ENCODE data around the gene RAPGEF4.

The RAPGEF4 gene

DNA sequence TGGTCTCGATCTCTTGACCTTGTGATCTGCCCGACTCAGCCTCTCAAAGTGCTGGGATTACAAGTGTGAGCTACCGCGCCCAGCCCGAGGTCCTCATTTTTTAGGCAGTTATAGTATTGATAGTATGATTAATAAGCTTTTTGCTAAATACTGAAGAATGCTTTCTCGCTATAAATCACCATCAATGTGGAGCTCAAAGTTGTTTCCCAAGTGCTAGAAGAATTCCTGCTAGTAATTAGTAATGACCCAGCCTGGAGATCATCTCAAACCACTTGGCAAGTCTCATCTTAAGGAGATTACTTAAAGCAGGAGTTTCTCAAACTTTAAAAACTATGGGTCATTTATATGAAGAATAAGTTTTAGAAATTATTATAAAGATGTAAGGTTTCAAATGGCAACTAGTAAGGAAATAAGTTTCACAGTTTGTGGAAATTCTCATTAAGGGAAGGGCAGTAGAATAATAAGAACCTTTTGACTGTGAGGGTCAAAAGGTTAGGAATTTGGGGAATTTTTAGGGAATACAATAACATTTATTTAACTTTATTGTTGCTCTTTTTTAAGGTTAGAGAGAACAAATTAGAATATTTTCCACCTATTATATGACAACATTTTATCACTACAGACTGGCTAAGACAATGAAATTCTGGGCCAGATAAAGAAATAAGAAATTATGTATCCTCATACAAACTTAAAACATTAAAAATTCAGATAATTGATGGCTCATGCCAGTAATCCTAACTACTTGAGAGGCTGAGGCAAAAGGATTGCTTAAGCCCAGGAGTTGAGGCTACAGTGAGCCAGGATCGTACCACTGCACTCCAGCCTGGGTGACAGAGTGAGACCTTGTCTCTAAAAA lies 191.4 kb downstream of the RAPGEF4 start:
- H3K4me2 ChIP-seq (ENCODE audit: low read length): no peak overlapping the region
- no peaks in the 10 kb centered on the region for H3K4me1 ChIP-seq (ENCODE audit: control insufficient read depth, low read length)
- H4K20me1 ChIP-seq (ENCODE audit: control insufficient read depth, insufficient read depth, low read depth, low read length): no peaks in the 10 kb centered on the region
- TF ChIP-seq CTCF (IDR thresholded peaks at IDR 0.05; ENCODE audit: low read depth, low read length, poor library complexity, severe bottlenecking) (no peak), EZH2phosphoT487 (IDR thresholded peaks at IDR 0.05; ENCODE audit: borderline replicate concordance, low read length) (no peak)
- no peaks in the 10 kb centered on the region for H3F3A ChIP-seq (ENCODE audit: control insufficient read depth, insufficient read depth)
- no peak overlapping the region for H3K4me3 ChIP-seq (ENCODE audit: low read length)
- no peaks in the 10 kb centered on the region for H3K36me3 ChIP-seq (ENCODE audit: control insufficient read depth, low read length)
- peaks cover 25% of the 10 kb centered on the region for H3K27me3 ChIP-seq (ENCODE audit: control insufficient read depth, low read length)
- H3K9me3 ChIP-seq (ENCODE audit: control insufficient read depth, insufficient read depth, low read length): no peaks in the 10 kb centered on the region
- H3K79me2 ChIP-seq (ENCODE audit: control insufficient read depth, low read length): no peaks in the 10 kb centered on the region
- H3K27ac ChIP-seq (ENCODE audit: low read depth, low read length): no peak overlapping the region
- no peaks in the 10 kb centered on the region for H3K9me2 ChIP-seq (replicated peaks; ENCODE audit: control insufficient read depth, low read length)

DNA sequence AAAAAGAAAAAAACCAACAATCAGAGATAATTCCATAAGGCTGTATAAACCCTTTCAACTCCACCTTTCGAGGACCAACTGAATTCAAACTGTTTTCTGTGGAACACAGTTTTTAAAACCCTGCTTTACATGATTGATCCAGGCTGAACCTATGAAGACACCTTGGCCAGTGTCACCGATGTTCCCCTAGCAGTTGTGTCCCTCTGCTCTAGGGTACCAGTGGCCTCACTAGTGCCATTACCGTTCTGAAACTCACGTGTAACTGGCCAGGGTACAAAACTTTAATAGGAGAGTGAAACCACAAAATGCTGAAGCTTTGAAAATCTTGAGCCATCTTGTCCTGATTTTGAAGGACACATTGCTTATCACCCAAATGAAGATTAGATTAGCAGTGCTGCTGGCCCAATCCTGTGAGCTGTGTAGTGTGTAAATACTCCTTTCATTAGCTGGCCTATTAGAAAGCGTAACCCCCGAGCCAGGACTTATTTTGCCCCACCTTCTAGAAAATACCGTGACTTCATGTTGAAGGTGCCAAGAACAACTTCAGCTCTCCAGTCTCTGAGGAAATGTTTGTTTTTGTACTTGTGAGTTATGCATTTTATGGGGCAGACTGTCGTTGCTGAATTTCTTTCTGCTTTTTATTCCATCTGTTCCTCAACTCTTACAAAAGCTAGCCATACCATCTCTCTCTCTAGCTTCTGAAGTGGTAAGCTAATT lies 192.2 kb downstream of the RAPGEF4 start:
- Histone ChIP-seq H3K36me3 (ENCODE audit: control insufficient read depth, low read length) (no peaks in the 10 kb centered on the region), H3K4me2 (ENCODE audit: low read length) (no peak overlapping the region), H4K20me1 (ENCODE audit: control insufficient read depth, insufficient read depth, low read depth, low read length) (no peaks in the 10 kb centered on the region), H3K4me1 (ENCODE audit: control insufficient read depth, low read length) (no peaks in the 10 kb centered on the region), H3F3A (ENCODE audit: control insufficient read depth, insufficient read depth) (no peaks in the 10 kb centered on the region), H3K27ac (ENCODE audit: low read depth, low read length) (no peak overlapping the region), H3K4me3 (ENCODE audit: low read length) (no peak overlapping the region), H3K27me3 (ENCODE audit: control insufficient read depth, low read length) (peaks cover 23% of the 10 kb centered on the region), H3K9me2 (replicated peaks; ENCODE audit: control insufficient read depth, low read length) (no peaks in the 10 kb centered on the region), H3K9me3 (ENCODE audit: control insufficient read depth, insufficient read depth, low read length) (no peaks in the 10 kb centered on the region), H3K79me2 (ENCODE audit: control insufficient read depth, low read length) (no peaks in the 10 kb centered on the region)
- TF ChIP-seq EZH2phosphoT487 (IDR thresholded peaks at IDR 0.05; ENCODE audit: borderline replicate concordance, low read length) (no peak), CTCF (IDR thresholded peaks at IDR 0.05; ENCODE audit: low read depth, low read length, poor library complexity, severe bottlenecking) (no peak)

DNA sequence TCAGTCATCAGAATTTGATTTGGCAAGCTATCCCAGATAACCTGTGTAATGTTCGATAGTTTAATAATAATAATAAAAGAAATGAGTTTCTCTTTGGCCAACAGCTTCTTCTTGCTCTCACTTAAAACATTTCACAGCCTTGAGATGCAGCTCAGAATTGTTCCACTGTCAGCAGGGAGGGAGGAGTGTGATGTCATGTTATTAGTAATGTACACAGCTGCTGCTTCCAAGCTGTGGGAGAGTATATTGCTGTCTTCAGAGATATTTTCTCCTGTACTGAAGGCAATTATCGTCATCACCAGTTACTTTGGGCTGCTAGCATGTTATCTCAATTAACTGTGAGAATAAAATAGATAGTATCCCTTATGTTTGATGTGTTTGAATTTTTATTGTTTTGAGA lies 193.1 kb downstream of the RAPGEF4 start:
- no peak overlapping the region for H3K4me2 ChIP-seq (ENCODE audit: low read length)
- no peaks in the 10 kb centered on the region for H3K4me1 ChIP-seq (ENCODE audit: control insufficient read depth, low read length)
- H3K27ac ChIP-seq (ENCODE audit: low read depth, low read length): no peak overlapping the region
- H3K4me3 ChIP-seq (ENCODE audit: low read length): no peak overlapping the region
- H4K20me1 ChIP-seq (ENCODE audit: control insufficient read depth, insufficient read depth, low read depth, low read length): no peaks in the 10 kb centered on the region
- H3F3A ChIP-seq (ENCODE audit: control insufficient read depth, insufficient read depth): no peaks in the 10 kb centered on the region
- H3K9me2 ChIP-seq (replicated peaks; ENCODE audit: control insufficient read depth, low read length): no peaks in the 10 kb centered on the region
- no peaks in the 10 kb centered on the region for H3K9me3 ChIP-seq (ENCODE audit: control insufficient read depth, insufficient read depth, low read length)
- TF ChIP-seq CTCF (IDR thresholded peaks at IDR 0.05; ENCODE audit: low read depth, low read length, poor library complexity, severe bottlenecking) (no peak), EZH2phosphoT487 (IDR thresholded peaks at IDR 0.05; ENCODE audit: borderline replicate concordance, low read length) (no peak)
- H3K36me3 ChIP-seq (ENCODE audit: control insufficient read depth, low read length): no peaks in the 10 kb centered on the region
- H3K79me2 ChIP-seq (ENCODE audit: control insufficient read depth, low read length): no peaks in the 10 kb centered on the region
- H3K27me3 ChIP-seq (ENCODE audit: control insufficient read depth, low read length): peaks cover 26% of the 10 kb centered on the region
